ENCODE measurements around the gene USH2A.

Gene USH2A

DNA sequence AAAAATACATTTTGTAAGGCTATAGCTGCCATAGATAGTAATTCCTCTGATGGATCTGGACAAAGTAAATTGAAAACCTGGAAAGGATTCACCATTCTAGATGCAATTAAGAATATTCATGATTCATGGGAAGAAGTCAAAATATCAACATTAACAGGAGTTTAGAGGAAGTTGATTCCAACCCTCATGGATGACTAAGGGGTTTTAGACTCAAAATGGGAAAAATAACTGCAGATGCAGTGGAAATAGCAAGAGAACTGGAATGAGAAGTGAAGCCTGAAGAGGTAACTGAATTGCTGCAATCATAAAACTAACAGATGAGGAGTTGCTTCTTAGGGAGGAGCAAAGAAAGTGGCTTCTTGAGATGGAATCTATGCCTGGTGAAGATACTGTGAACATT, 625.4 kb downstream of the USH2A start:
- TF ChIP-seq, protein P1, sequence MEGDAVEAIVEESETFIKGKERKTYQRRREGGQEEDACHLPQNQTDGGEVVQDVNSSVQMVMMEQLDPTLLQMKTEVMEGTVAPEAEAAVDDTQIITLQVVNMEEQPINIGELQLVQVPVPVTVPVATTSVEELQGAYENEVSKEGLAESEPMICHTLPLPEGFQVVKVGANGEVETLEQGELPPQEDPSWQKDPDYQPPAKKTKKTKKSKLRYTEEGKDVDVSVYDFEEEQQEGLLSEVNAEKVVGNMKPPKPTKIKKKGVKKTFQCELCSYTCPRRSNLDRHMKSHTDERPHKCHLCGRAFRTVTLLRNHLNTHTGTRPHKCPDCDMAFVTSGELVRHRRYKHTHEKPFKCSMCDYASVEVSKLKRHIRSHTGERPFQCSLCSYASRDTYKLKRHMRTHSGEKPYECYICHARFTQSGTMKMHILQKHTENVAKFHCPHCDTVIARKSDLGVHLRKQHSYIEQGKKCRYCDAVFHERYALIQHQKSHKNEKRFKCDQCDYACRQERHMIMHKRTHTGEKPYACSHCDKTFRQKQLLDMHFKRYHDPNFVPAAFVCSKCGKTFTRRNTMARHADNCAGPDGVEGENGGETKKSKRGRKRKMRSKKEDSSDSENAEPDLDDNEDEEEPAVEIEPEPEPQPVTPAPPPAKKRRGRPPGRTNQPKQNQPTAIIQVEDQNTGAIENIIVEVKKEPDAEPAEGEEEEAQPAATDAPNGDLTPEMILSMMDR (IDR thresholded peaks at IDR 0.05) = no peak

DNA sequence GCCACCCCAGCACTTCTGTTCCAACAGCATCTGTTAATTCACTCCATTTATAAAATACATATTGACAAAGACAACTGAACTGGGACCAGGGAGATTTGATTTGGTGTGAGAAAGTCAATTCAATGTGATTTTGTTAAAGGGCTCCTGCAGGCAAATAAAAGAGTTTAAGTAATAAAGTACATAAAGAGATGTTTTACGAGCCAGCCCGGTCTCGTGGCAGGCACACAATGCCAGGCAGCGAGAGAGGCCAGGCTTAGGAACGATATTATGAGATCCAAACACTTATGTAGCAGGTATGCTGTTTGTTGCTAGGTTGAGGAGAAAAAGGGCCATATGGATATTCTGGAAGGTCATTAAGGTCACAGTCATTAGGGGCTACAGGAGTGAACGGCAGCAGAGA, 629.1 kb downstream of the USH2A start:
- TF ChIP-seq, protein P1 (IDR thresholded peaks at IDR 0.05) = no peak

DNA sequence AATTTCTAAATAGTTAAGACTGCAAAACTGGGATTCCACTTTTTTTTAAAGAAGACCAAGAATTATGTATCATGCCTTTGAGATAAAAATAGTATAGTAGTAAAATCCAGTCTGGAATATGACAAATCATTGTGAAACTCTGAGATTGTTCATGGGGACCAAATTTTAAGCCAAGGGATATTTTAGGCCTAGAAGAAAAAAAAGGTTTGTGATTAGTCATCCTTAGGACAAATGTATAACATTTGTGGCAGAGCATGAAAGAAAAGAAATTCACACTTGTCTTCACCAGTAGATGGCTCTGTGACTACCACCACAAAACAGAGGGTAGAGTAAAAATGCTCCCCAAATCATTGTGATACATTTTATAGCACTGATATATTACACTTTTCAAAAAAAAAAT, 630.1 kb downstream of the USH2A start:
- TF ChIP-seq, protein P1 (IDR thresholded peaks at IDR 0.05) = peak; percentile 71

DNA sequence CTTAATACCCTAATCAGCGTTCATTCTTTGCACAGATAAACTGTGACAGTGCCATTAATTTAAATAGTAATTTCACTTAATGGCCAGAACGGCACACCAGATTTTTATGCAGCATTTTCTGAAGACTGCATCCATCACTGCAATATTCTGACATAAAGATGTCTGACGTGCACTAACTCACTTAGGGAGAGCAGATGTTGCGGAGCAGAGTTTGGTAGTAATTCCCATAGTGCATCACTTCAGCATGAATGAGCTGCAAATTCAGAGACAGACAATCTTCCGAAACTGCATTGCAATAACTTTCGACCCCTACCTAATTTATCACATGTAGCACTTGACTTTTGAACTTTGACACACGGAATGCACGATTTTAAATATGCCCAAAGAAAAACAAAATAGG, 630.8 kb downstream of the USH2A start:
- TF ChIP-seq, protein P1 (IDR thresholded peaks at IDR 0.05) = no peak

DNA sequence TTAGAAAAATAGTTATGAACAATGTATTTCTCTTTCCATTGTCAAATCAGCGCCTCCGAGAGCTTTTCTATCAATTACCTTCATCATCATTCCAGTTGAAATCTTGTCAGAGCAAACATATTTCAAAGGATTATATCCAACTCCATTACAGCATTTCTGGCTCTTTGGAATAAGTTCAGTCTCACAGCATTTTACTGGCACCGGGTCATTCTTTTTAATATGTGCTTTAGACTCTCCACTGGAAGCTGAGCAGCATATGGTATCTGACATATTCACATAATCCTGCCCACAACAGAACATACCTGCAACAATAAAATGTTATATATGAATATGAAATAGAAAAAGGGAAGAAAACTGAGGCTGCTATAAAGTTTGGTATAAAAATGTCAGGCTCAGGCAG, 633.3 kb downstream of the USH2A start:
- TF ChIP-seq, protein P1 (IDR thresholded peaks at IDR 0.05) = no peak

DNA sequence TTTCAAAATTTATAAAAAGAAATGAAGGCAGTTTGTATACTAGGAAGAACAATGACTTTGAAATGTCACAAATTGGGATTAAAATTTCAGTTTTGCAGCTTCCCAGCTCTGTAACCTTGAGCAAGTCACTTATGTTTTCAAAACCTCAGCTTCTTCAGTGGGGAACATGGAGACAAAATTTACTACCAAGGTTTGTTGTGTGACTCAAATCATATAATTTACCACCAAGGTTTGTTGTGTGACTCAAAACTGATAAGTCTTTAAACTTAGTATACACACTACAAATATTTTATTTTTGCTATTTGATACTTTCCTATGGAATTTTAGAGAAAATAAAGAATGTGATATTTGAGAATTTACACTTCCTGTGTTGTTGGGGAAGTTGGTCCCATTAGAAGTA, 636.3 kb downstream of the USH2A start:
- TF ChIP-seq, protein P1 (IDR thresholded peaks at IDR 0.05) = no peak

DNA sequence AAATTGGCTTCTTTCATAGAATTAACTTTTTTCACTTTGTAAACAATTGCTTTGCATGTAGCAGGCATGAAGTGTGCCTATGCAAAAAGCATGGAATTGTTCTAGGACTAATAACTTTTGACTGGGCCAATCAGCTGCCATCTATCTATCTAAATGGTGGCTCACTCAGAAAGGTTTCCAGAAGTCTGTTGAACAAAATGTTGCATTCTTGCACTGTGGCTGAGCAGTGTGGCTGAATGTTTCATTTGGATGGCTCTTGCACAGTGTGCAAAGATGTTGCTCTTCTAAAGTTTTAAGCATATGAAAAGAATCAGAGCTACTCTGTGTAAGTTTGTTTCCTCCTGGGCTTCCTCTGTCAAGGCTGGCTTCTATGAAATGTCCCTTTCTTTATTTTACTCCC, 642.6 kb downstream of the USH2A start:
- TF ChIP-seq, protein P1 (IDR thresholded peaks at IDR 0.05) = no peak

DNA sequence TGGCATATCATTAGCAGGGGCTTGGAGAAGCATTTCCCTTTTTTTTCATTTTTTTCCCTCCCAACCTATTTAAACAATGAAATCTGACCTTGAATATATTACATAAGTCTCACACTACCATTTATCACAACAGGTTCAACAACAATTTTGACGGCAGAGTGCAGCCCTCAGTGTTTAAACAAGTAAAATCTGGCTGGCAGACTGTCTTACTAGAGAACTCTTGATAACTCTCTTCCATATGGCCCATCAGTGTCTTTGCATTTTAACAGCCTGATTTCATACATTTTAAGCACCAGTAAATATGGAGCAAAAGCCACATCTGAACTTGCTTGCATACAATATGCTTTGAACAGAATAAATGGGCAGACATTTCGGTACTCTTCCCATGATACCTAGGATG, 643.1 kb downstream of the USH2A start:
- TF ChIP-seq, protein P1 (IDR thresholded peaks at IDR 0.05) = no peak

Measured in LNCAP (cell line).